ENCODE results near the gene BCL2L2.

BCL2L2 gene

DNA sequence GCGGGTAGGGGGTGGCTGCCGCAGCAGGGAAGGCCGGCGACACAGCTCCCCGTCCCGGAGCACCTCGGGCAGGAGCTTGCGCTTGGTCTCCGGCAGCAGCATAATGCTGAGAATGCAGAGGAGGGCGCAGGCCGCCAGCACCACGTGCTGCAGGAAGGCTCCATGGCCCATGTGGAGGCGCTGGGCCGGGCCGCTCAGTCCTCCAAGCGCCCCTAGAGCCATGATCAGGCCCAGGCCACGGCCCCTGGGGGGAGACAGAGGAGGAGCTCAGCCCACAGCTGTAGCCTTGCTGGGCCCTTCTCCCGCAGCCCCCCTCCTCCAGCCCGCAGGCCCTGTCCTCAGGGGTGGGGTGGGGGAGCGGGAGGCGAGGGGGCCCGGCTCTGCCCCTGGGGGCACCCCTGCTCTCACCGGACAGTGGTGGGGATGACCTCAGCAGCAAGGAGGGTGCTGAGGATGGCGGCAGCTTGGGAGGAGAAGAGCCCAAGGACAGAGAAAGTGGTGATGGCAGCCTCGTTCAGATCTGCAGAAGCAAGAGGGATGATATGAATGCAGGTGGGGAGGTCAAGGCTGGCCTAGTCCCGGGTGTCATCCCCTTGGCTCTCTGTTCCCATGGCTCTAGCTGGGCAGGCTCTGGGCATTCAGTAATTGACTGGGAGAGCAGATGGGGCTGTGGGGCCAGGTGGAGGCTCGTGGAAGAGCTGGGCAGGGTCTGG, 40.2 kb downstream of the BCL2L2 start:
- no peak for DNase-seq (ENCODE audit: extremely low spot score)
- ChIA-PET POLR2A (no interaction called here), CTCF (interaction anchor here (1.8 to 2.0 kb wide), 2 partner anchors 37 to 226 kb away, joined by 4 to 6 read pairs; no protein-coding TSS in a partner anchor)
- TF ChIP-seq, protein P1, sequence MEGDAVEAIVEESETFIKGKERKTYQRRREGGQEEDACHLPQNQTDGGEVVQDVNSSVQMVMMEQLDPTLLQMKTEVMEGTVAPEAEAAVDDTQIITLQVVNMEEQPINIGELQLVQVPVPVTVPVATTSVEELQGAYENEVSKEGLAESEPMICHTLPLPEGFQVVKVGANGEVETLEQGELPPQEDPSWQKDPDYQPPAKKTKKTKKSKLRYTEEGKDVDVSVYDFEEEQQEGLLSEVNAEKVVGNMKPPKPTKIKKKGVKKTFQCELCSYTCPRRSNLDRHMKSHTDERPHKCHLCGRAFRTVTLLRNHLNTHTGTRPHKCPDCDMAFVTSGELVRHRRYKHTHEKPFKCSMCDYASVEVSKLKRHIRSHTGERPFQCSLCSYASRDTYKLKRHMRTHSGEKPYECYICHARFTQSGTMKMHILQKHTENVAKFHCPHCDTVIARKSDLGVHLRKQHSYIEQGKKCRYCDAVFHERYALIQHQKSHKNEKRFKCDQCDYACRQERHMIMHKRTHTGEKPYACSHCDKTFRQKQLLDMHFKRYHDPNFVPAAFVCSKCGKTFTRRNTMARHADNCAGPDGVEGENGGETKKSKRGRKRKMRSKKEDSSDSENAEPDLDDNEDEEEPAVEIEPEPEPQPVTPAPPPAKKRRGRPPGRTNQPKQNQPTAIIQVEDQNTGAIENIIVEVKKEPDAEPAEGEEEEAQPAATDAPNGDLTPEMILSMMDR (IDR thresholded peaks at IDR 0.05; ENCODE audit: control extremely low read depth, extremely low read depth, low read depth, missing control alignments), result no peak

DNA sequence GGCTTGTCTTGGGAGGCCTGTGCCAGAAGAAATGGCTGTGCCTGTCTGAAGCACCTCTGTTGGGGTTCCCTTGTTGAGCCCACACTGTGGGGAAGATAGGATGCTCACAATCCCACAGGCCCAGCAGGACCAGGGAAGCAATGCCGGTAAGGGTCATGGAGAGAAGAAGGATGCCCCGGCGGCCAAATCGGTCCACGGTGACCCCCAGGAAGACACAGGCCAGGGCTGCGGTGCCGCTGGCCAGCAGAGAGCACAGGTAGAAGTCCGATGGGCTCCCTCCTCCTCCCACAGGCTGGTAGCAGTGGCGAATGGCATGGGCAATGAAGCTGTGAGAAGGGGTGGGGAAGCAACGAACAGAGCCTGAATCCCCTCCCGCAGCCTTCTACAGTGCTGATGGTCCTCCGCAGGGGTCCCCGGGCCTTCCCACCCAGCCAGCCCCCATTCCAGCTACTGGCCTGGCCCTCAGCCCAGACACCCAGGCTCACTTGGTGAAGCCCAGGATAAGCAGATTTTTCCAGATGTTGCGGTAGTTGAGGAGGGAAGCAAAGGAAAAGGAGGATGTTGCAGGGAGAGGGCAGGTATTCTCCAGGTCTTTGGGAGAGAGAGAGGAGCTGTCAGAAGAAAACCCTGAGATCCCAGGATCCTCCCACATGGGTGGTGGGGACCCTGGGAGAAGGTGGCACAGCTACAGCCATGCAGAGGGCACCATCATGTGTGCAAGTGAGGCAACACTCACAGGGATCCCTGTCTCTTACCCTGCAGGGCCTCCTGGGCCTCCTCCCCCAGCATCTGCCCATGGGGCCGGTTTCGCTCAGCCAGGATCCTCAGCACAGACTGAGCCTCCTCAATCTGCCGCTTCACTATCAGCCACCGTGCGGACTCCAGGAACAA, 41.0 kb downstream of the BCL2L2 start:
- ChIA-PET CTCF (interaction anchor here (1.2 kb wide), 1 partner anchor 76 kb away, joined by 3 read pairs; no protein-coding TSS in a partner anchor), POLR2A (no interaction called here)
- no peak for DNase-seq (ENCODE audit: extremely low spot score)
- TF ChIP-seq, protein P1 (IDR thresholded peaks at IDR 0.05; ENCODE audit: control extremely low read depth, extremely low read depth, low read depth, missing control alignments), result no peak

DNA sequence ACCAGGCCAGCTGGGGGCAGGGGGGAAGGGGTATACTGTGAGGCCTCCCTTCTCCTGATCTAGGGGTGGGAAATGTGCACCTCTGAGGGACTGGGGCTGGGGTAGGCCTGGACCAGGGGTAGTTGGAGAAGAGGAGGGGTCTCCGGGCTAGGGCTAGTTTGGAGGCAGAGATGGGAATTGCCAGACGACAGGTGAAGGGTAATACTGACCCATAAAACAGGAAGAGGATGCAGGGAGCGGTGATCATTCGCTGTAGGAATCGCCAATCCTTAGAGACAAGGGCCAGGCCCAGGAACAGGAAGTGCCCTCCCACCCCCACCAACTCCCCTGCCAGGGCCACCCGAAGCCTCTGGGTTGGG, 41.6 kb downstream of the BCL2L2 start:
- POLR2A ChIA-PET, result no interaction called here
- TF ChIP-seq, protein P1 (IDR thresholded peaks at IDR 0.05; ENCODE audit: control extremely low read depth, extremely low read depth, low read depth, missing control alignments), result no peak

DNA sequence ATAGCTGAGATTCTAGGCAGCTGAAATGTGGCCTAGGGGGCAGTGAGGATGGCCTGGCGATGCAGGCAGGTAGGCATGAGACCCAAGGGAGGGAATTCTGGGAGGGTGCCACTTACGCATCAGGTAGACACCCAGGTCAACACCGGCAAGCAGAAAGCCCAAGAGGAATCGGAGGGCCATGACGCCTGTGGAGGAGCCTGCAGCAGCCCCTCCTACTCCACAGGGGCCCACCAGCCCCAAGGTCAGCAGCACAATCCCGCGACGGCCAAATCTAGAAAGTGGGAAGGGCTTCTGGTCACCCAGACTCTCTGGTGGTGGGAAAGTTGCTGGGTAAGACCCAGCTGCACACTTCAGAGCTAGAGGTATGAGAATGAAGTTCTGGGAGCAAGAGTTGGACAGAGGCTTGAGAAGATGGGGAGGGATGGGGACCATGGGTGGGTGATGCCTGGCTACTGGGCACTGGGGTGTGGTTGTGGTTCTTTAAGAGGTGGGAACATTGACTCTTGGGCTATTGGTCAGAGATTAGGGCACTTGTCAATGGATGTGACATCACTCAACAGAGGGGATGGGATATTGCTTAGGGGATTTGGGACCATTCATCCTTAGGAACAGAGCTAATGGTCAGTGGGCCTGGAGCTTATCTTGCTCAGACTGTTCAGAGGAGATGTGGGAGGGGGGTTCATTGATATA, 42.7 kb downstream of the BCL2L2 start:
- ChIA-PET CTCF (interaction anchor here (1.2 kb wide), 1 partner anchor 31 kb away, joined by 5 read pairs; no protein-coding TSS in a partner anchor), POLR2A (no interaction called here)
- DNase-seq (ENCODE audit: extremely low spot score), result no peak
- TF ChIP-seq, protein P1 (IDR thresholded peaks at IDR 0.05; ENCODE audit: control extremely low read depth, extremely low read depth, low read depth, missing control alignments), result no peak

More for the DNA sequence above, 41.6 kb downstream of the BCL2L2 start:
- CTCF ChIA-PET, result interaction anchor here (1.2 kb wide), 1 partner anchor 76 kb away, joined by 3 read pairs; no protein-coding TSS in a partner anchor
- no peak for DNase-seq (ENCODE audit: extremely low spot score)

GRCh38 chr14:23351681-23352505, 45.3 kb downstream of the BCL2L2 start:
- no peak for DNase-seq (ENCODE audit: extremely low spot score)
- TF ChIP-seq, protein P1 (IDR thresholded peaks at IDR 0.05; ENCODE audit: control extremely low read depth, extremely low read depth, low read depth, missing control alignments), result no peak
- ChIA-PET POLR2A (no interaction called here), CTCF (interaction anchor here (1.3 to 1.6 kb wide), 2 partner anchors 28 to 88 kb away, joined by 3 to 6 read pairs; no protein-coding TSS in a partner anchor)

All from GM10248 (cell line).